Sigmoid colon (tissue), 4 donors: ENCODE data around the gene RTBDN.

Experiments used
- CTCF ChIP-seq, 4 experiments: fragments of 450-650 bp in 3 of 4; fragments of 200-600 bp in 1 of 4; IDR thresholded peaks; one replicate each; pipeline ENCODE4 v1.5.1; 2016 to 2019; ENCODE audit warnings: antibody characterized with exemption in 4 of 4, mild to moderate bottlenecking in 3 of 4, moderate library complexity in 2 of 4
- POLR2AphosphoS5 ChIP-seq, 4 donors: sonication (generic); formaldehyde crosslinking; IDR thresholded peaks; one replicate each; pipeline ENCODE4 v1.6.1; 2017; ENCODE audit warnings: antibody characterized with exemption in 4 of 4

GRCh38 chr19:12821761-12822160 lies 12.6 kb downstream of the RTBDN start:
- TF ChIP-seq CTCF (IDR thresholded peaks at IDR 0.05) (no peak), POLR2AphosphoS5 (IDR thresholded peaks at IDR 0.05) (no peak)
